GM18507 (cell line): ENCODE measurements around the gene HSF2.

Experiments
- DNase-seq: peaks from one replicate; pipeline ENCODE4 v3.0.0; 2011; ENCODE audit warnings: low read depth; ENCODE audit not compliant: insufficient read length; ENCODE audit errors: extremely low spot score
- FAIRE-seq: peaks from 2 replicates; lab custom pipeline; 2011; peaks lifted over from hg19 to GRCh38; lab: Jason Lieb, UNC

HSF2 gene

GRCh38 chr6:122393351-122393896 is 6.0 kb upstream of the HSF2 start:
- FAIRE-seq = no peak
- DNase-seq = no peak

GRCh38 chr6:122394016-122394415 is 5.4 kb upstream of the HSF2 start:
- FAIRE-seq = no peak

GRCh38 chr6:122399055-122399347 is 451 bp upstream of the HSF2 start:
- FAIRE-seq (no peak), DNase-seq (no peak)

More at GRCh38 chr6:122394016-122394415, 5.4 kb upstream of the HSF2 start:
- no peak for DNase-seq

GRCh38 chr6:122400121-122400450 is 634 bp downstream of the HSF2 start:
- FAIRE-seq (peak; percentile 65), DNase-seq (no peak)

- FAIRE-seq (peak; percentile 61), DNase-seq (no peak)
Observed at GRCh38 chr6:122400462-122401089, 1.1 kb downstream of the HSF2 start.

- DNase-seq = no peak
- peak; percentile 45 for FAIRE-seq
Observed at GRCh38 chr6:122401104-122401503, 1.7 kb downstream of the HSF2 start.

- DNase-seq = no peak
- FAIRE-seq = no peak
Observed at GRCh38 chr6:122404444-122404843, 5.0 kb downstream of the HSF2 start.

GRCh38 chr6:122405417-122405816 is 6.0 kb downstream of the HSF2 start:
- no peak for FAIRE-seq
- DNase-seq = no peak

GRCh38 chr6:122406187-122406586 is 6.7 kb downstream of the HSF2 start:
- FAIRE-seq = no peak
- DNase-seq = no peak

GRCh38 chr6:122407712-122408111 is 8.3 kb downstream of the HSF2 start:
- no peak for FAIRE-seq
- DNase-seq = no peak

- DNase-seq = no peak
- no peak for FAIRE-seq
Observed at GRCh38 chr6:122408240-122408639, 8.8 kb downstream of the HSF2 start.

GRCh38 chr6:122408702-122409458 is 9.4 kb downstream of the HSF2 start:
- FAIRE-seq (no peak), DNase-seq (no peak)

- FAIRE-seq (no peak), DNase-seq (no peak)
Observed at GRCh38 chr6:122412001-122412400, 12.5 kb downstream of the HSF2 start.

GRCh38 chr6:122416825-122417224 is 17.4 kb downstream of the HSF2 start:
- DNase-seq (no peak), FAIRE-seq (no peak)

GRCh38 chr6:122422003-122422402 is 22.6 kb downstream of the HSF2 start:
- peak; percentile 18 for FAIRE-seq

GRCh38 chr6:122422614-122423267 is 23.3 kb downstream of the HSF2 start:
- DNase-seq = no peak
- FAIRE-seq = peak; percentile 47

More at GRCh38 chr6:122422003-122422402, 22.6 kb downstream of the HSF2 start:
- no peak for DNase-seq

- no peak for FAIRE-seq
- no peak for DNase-seq
Observed at GRCh38 chr6:122423734-122424133, 24.3 kb downstream of the HSF2 start.

GRCh38 chr6:122426597-122426996 is 27.1 kb downstream of the HSF2 start:
- FAIRE-seq = no peak
- DNase-seq = no peak

GRCh38 chr6:122428781-122429180 is 29.3 kb downstream of the HSF2 start:
- DNase-seq (no peak), FAIRE-seq (no peak)

GRCh38 chr6:122429323-122429722 is 29.9 kb downstream of the HSF2 start:
- no peak for DNase-seq
- FAIRE-seq = no peak

- DNase-seq (no peak), FAIRE-seq (no peak)
Observed at GRCh38 chr6:122431780-122432179, 32.3 kb downstream of the HSF2 start.
